CD4-positive, alpha-beta T cell treated with Interleukin-4 for 4 hours (primary cell): ENCODE results near the gene ISLR.

ENCODE experiments used
- DNase-seq: peaks from one replicate; pipeline ENCODE4 v3.0.0-alpha.2; 2020

ISLR gene

GRCh38 chr15:74173380-74174218, at the start of gene ISLR:
ISLR (plus strand) TSS chr15:74173710; CDS start chr15:74174859, 1,149 bp downstream.
- no peak for DNase-seq

GRCh38 chr15:74124196-74124595, 49.3 kb upstream of the ISLR start:
- no peak for DNase-seq

GRCh38 chr15:74124759-74125158, 48.8 kb upstream of the ISLR start:
- no peak for DNase-seq

GRCh38 chr15:74127255-74127953, 46.1 kb upstream of the ISLR start:
- DNase-seq = peak; percentile 66

- DNase-seq = no peak
These were observed 45.3 kb upstream of the ISLR start for GRCh38 chr15:74127954-74128784.

- DNase-seq = no peak
These were observed 44.5 kb upstream of the ISLR start for GRCh38 chr15:74128785-74129585.

- no peak for DNase-seq
These were observed 43.8 kb upstream of the ISLR start for GRCh38 chr15:74129586-74130154.

GRCh38 chr15:74130155-74130848, 43.2 kb upstream of the ISLR start, which contains the start of gene ISLR2:
ISLR2 (plus strand) TSS chr15:74130586; CDS start chr15:74132755, 2,169 bp downstream.
- DNase-seq = no peak

- no peak for DNase-seq
These were observed 42.5 kb upstream of the ISLR start for GRCh38 chr15:74130849-74131627.

- no peak for DNase-seq
These were observed 41.7 kb upstream of the ISLR start for GRCh38 chr15:74131628-74132413.

GRCh38 chr15:74132681-74133651, 40.5 kb upstream of the ISLR start:
- DNase-seq = no peak

GRCh38 chr15:74133694-74134386, 39.7 kb upstream of the ISLR start:
- DNase-seq = no peak

- DNase-seq = no peak
These were observed 39.0 kb upstream of the ISLR start for GRCh38 chr15:74134387-74135027.

- DNase-seq = no peak
These were observed 38.4 kb upstream of the ISLR start for GRCh38 chr15:74135041-74135565.

- no peak for DNase-seq
These were observed 37.0 kb upstream of the ISLR start for GRCh38 chr15:74136540-74136813.

GRCh38 chr15:74136814-74137536, 36.5 kb upstream of the ISLR start:
- DNase-seq = no peak

GRCh38 chr15:74137537-74137894, 36.0 kb upstream of the ISLR start:
- DNase-seq = no peak
